K562 (cell line): ENCODE results near the gene CD244. TPM values are rescaled to one million over a fixed set of nuclear protein-coding genes. Genes with fewer than 3 reads are reported as not detected.

ENCODE experiments used
- ATAC-seq: fragments of 200-7000 bp; cut with Tn5 transposase; 3 replicates; pipeline ENCODE4 v1.9.1; 2020; ENCODE audit warnings: moderate library complexity
- BruUV-seq: library from RNA; stranded (reverse); fragments of 400-500 nt; replicated peaks from 2 replicates; lab custom pipeline; 2021; lab: Mats Ljungman, UMichigan
- CTCF ChIA-PET: fragments of 300-600 bp; formaldehyde crosslinking; extraction: SDS; loops from one replicate; lab custom pipeline; 2021; ENCODE audit warnings: low intra/inter-chr PET ratio; lab: Yijun Ruan, JAX
- POLR2A ChIA-PET: fragments of 300-600, 350-650 bp; sonication (Branson Sonifier 250); formaldehyde crosslinking; extraction: SDS; loops from one replicate; lab custom pipeline; 2021; ENCODE audit warnings: antibody characterized with exemption, inconsistent platforms; lab: Yijun Ruan, JAX
- DNase-seq, 4 experiments: peaks; one replicate each; pipeline versions ENCODE4 v3.0.0 to v3.0.0-alpha.2; 2011 to 2018; ENCODE audit warnings: low spot score in 3 of 4, mixed read lengths in 3 of 4; ENCODE audit errors: extremely low read depth in 1 of 4
- FAIRE-seq: peaks from 2 replicates; lab custom pipeline; 2011; peaks lifted over from hg19 to GRCh38; lab: Jason Lieb, UNC
- H2AFZ ChIP-seq: 2 replicates; pipeline ENCODE4 v1.6.0; 2011; ENCODE audit warnings: low read depth, low read length, control low read depth, inconsistent platforms
- H3K27ac ChIP-seq: fragments of 200-600 bp; 3 replicates; pipeline ENCODE4 v1.8.0; 2011; ENCODE audit warnings: low read depth, mild to moderate bottlenecking, control low read depth, inconsistent platforms, low read length, moderate library complexity, mixed read lengths; ENCODE audit errors: extremely low read depth
- H3K27me3 ChIP-seq, 2 experiments: fragments of 300-600 bp in 1 of 2; 2 replicates in 1 of 2; 3 replicates in 1 of 2; pipeline versions ENCODE4 v1.6.0 to v1.8.0; 2011; ENCODE audit warnings: inconsistent platforms in 2 of 2, low read length in 2 of 2, mild to moderate bottlenecking in 1 of 2, mixed read lengths in 1 of 2, moderate library complexity in 1 of 2; ENCODE audit not compliant: control insufficient read depth in 2 of 2, insufficient read depth in 2 of 2
- H3K36me3 ChIP-seq: fragments of 300-600 bp; 3 replicates; pipeline ENCODE4 v1.8.0; 2011; ENCODE audit warnings: mild to moderate bottlenecking, low read length, inconsistent platforms; ENCODE audit not compliant: control insufficient read depth, insufficient read depth
- H3K4me1 ChIP-seq, 2 experiments: fragments of 200-600 bp in 1 of 2; replicated peaks in 1 of 2; 2 replicates in 1 of 2; 3 replicates in 1 of 2; pipeline versions ENCODE4 v1.5.1 to v1.8.0; 2011; ENCODE audit warnings: inconsistent platforms in 2 of 2, low read length in 2 of 2, mild to moderate bottlenecking in 1 of 2, mixed read lengths in 1 of 2, moderate library complexity in 1 of 2; ENCODE audit not compliant: control insufficient read depth in 2 of 2, insufficient read depth in 2 of 2
- H3K4me2 ChIP-seq: 2 replicates; pipeline ENCODE4 v1.6.1; 2011; ENCODE audit warnings: low read length, control low read depth, inconsistent platforms, mixed read lengths; ENCODE audit not compliant: insufficient read depth
- H3K4me3 ChIP-seq: fragments of 200-600 bp; sonication (generic), shearing (Covaris generic); 2 replicates; pipeline ENCODE4 v1.5.1; 2016; ENCODE audit warnings: control low read depth, inconsistent platforms
- H3K79me2 ChIP-seq: fragments of 200-600 bp; 3 replicates; pipeline ENCODE4 v1.8.0; 2011; ENCODE audit warnings: low read length, inconsistent platforms; ENCODE audit not compliant: control insufficient read depth, insufficient read depth
- H3K9ac ChIP-seq, 2 experiments: 2 replicates each; pipeline versions ENCODE4 v1.6.0 to v1.6.1; 2011; ENCODE audit warnings: low read depth in 2 of 2, low read length in 2 of 2, control low read depth in 1 of 2, inconsistent platforms in 1 of 2, mild to moderate bottlenecking in 1 of 2, mixed read lengths in 1 of 2; ENCODE audit not compliant: insufficient read depth in 1 of 2
- H3K9me1 ChIP-seq: one replicate; pipeline ENCODE4 v1.6.0; 2011; ENCODE audit warnings: inconsistent platforms, mild to moderate bottlenecking, low read length, moderate library complexity; ENCODE audit not compliant: control insufficient read depth, insufficient read depth
- H3K9me3 ChIP-seq: replicated peaks from 2 replicates; pipeline ENCODE4 v1.5.1; 2011; ENCODE audit warnings: low read depth, low read length, inconsistent platforms; ENCODE audit not compliant: control insufficient read depth, insufficient read depth
- H4K20me1 ChIP-seq: replicated peaks from 2 replicates; pipeline ENCODE4 v1.6.1; 2011; ENCODE audit warnings: low read length, inconsistent platforms, mixed read lengths; ENCODE audit not compliant: control insufficient read depth, insufficient read depth
- ARID3B ChIP-seq: fragments of 250-450 bp; sonication (Bioruptor Pico); IDR thresholded peaks from 2 replicates; pipeline ENCODE4 v1.4.0; 2020; ENCODE audit warnings: borderline replicate concordance
- CBX5 ChIP-seq: IDR thresholded peaks from 2 replicates; pipeline ENCODE4 v1.6.1; 2014; ENCODE audit warnings: low read depth, borderline replicate concordance
- CREB3 ChIP-seq: fragments of 450-650 bp; conservative IDR thresholded peaks from 2 replicates; pipeline ENCODE4 v1.6.1; 2016; ENCODE audit warnings: missing genetic modification characterization, low read depth, mild to moderate bottlenecking, missing compliant biosample characterization, moderate library complexity
- ETS1 ChIP-seq: conservative IDR thresholded peaks from 2 replicates; pipeline ENCODE4 v1.6.1; 2011; ENCODE audit warnings: low read depth, mild to moderate bottlenecking, low read length; ENCODE audit not compliant: control insufficient read depth
- EWSR1 ChIP-seq: fragments of 450-650 bp; IDR thresholded peaks from 2 replicates; pipeline ENCODE4 v1.6.1; 2018; ENCODE audit warnings: borderline replicate concordance, mild to moderate bottlenecking, low read depth, moderate library complexity; ENCODE audit not compliant: partially characterized antibody
- LCOR ChIP-seq: sonication (generic); formaldehyde crosslinking; IDR thresholded peaks from 2 replicates; pipeline ENCODE4 v1.8.0; 2022; ENCODE audit warnings: mild to moderate bottlenecking, missing genetic modification reagents
- NR2C1 ChIP-seq, 2 experiments: fragments of 450-650 bp; IDR thresholded peaks; 2 replicates each; pipeline ENCODE4 v1.6.1; 2017; ENCODE audit warnings: mild to moderate bottlenecking in 2 of 2, antibody characterized with exemption in 1 of 2, inconsistent platforms in 1 of 2, missing compliant biosample characterization in 1 of 2, missing genetic modification characterization in 1 of 2
- PCBP2 ChIP-seq: fragments of 200-400 bp; formaldehyde crosslinking; IDR thresholded peaks from 2 replicates; pipeline ENCODE4 v1.6.1; 2018; ENCODE audit warnings: low read length, low read depth, mild to moderate bottlenecking, moderate library complexity; ENCODE audit not compliant: poor library complexity, severe bottlenecking
- RAD21 ChIP-seq, 2 experiments: fragments of 250-450 bp in 1 of 2; fragments of 450-650 bp in 1 of 2; sonication (Bioruptor Pico) in 1 of 2; formaldehyde crosslinking in 1 of 2; IDR thresholded peaks in 1 of 2; conservative IDR thresholded peaks in 1 of 2; 2 replicates each; pipeline versions ENCODE4 v1.4.0 to v1.8.0; 2020 to 2022; ENCODE audit warnings: mild to moderate bottlenecking in 2 of 2, moderate library complexity in 1 of 2
- THRB ChIP-seq: fragments of 450-650 bp; formaldehyde crosslinking; conservative IDR thresholded peaks from 2 replicates; pipeline ENCODE4 v1.4.0; 2022; ENCODE audit warnings: mild to moderate bottlenecking, missing genetic modification characterization
- ZNF395 ChIP-seq: fragments of 200-800 bp; sonication (Bioruptor generic); IDR thresholded peaks from 2 replicates; pipeline ENCODE4 v1.6.1; 2017; ENCODE audit warnings: missing genetic modification characterization, missing compliant biosample characterization
- WGBS: fragments of 100-300 bp; shearing (Covaris generic); methylation state at CpG from one replicate; pipeline ENCODE4 v1.1.6; 2016; ENCODE audit warnings: low coverage, mixed read lengths; ENCODE audit not compliant: insufficient coverage; ENCODE audit errors: missing lambda C conversion rate; 5-methylcytosine and 5-hydroxymethylcytosine counted together
- in situ Hi-C: fragments of 300-500 bp; cut with MboI; formaldehyde crosslinking; loops from 4 replicates; pipeline ENCODE4 v1.15.0; 2018; ENCODE audit warnings: inconsistent platforms, mixed read lengths
- intact Hi-C: fragments of 100-400 bp; cut with micrococcal nuclease; formaldehyde crosslinking; loops from 2 replicates; pipeline ENCODE4 v1.14.2; 2022
- polyA plus RNA-seq, 8 experiments: library from polyadenylated mRNA; depleted of rRNA in 4 of 8; stranded (reverse) in 5 of 8; unstranded in 3 of 8; fragments of >200 nt; fragmentation: Nextera tagmentation in 2 of 8; fragmentation: Illumina TruSeq in 1 of 8; extraction: Ambion mirVana in 2 of 8; extraction: Trizol in 1 of 8; gene quantifications; 2 replicates each; pipeline versions ENCODE4 v1.2.1 to v1.2.3, GENCODE V29; 2011 to 2014; ENCODE audit warnings: inconsistent platforms in 1 of 8, missing spikeins in 1 of 8
- total RNA-seq, 7 experiments: library from RNA; depleted of rRNA in 6 of 7; stranded (reverse); fragments of >200 nt in 6 of 7; fragmentation: Illumina TruSeq in 2 of 7; extraction: Trizol in 2 of 7; gene quantifications; 2 replicates each; pipeline versions ENCODE4 v1.2.1 to v1.2.3, GENCODE V29; 2011 to 2021; ENCODE audit warnings: low replicate concordance in 1 of 7

The CD244 gene
- total and polyA plus RNA-seq, 9 of the 15 experiments (the other 6 are each of a cell fraction or from before 2014, with no cell fraction given) = not detected

GRCh38 chr1:160821627-160822026, 41.1 kb downstream of the CD244 start (continued):
- TF ChIP-seq PCBP2 (no peak), RAD21 (CRISPR knock-in tag; conservative IDR thresholded peaks at IDR 0.05 in 1 of 2, IDR thresholded peaks at IDR 0.05 in 1 of 2) (peak in 1 of 2 experiments; percentile 55; a peak in 3 of 4 replicates)

GRCh38 chr1:160819186-160819585, 43.5 kb downstream of the CD244 start:
- Histone ChIP-seq H4K20me1 (no peaks in the 10 kb centered on the region), H3K4me1 (no peaks in the 10 kb centered on the region), H3K36me3 (no peaks in the 10 kb centered on the region), H3K27ac (no peak overlapping the region), H3K9me3 (no peaks in the 10 kb centered on the region), H3K27me3 (peaks cover 26 to 56% of the 10 kb centered on the region in 2 experiments), H3K4me3 (no peak overlapping the region), H3K4me2 (no peak overlapping the region), H3K9me1 (no peaks in the 10 kb centered on the region), H2AFZ (no peak overlapping the region), H3K79me2 (no peaks in the 10 kb centered on the region), H3K9ac (no peak overlapping the region)
- ChIA-PET CTCF (no interaction called here), POLR2A (interaction anchor here (0.5 to 0.6 kb wide), 2 partner anchors 32 to 729 kb away, joined by 3 read pairs; no protein-coding TSS in a partner anchor)
- WGBS = 2% methylated on average over 3 of the region's 3 CpGs
- TF ChIP-seq ARID3B (CRISPR knock-in tag) (no peak), EWSR1 (no peak), THRB (CRISPR knock-in tag) (no peak), CBX5 (no peak), ETS1 (no peak), LCOR (no peak), NR2C1 (IDR thresholded peaks at IDR 0.05) (no peak), NR2C1 (tag; IDR thresholded peaks at IDR 0.05) (no peak), ZNF395 (CRISPR knock-in tag) (no peak), CREB3 (tag) (no peak)
- BruUV-seq = no TSS peak
- intact Hi-C loops = no loop called here
- DNase-seq (no peak), ATAC-seq (no peak), FAIRE-seq (no peak)
- in situ Hi-C loops = no loop called here
